NCI-H1092 treated with DMSO at 0.1 percent for 48 hours (cell line): ENCODE results near the gene TM4SF4.

Experiments
- DNase-seq: peaks from one replicate; lab custom pipeline; 2025; lab: John Stamatoyannopoulos, UW

The TM4SF4 gene

GRCh38 chr3:149481491-149481890 is 7.0 kb downstream of the TM4SF4 start:
- DNase-seq, result no peak

- DNase-seq, result no peak
These were observed 12.2 kb downstream of the TM4SF4 start for GRCh38 chr3:149486726-149487125.

- no peak for DNase-seq
These were observed 13.2 kb downstream of the TM4SF4 start for GRCh38 chr3:149487598-149488197.

DNA sequence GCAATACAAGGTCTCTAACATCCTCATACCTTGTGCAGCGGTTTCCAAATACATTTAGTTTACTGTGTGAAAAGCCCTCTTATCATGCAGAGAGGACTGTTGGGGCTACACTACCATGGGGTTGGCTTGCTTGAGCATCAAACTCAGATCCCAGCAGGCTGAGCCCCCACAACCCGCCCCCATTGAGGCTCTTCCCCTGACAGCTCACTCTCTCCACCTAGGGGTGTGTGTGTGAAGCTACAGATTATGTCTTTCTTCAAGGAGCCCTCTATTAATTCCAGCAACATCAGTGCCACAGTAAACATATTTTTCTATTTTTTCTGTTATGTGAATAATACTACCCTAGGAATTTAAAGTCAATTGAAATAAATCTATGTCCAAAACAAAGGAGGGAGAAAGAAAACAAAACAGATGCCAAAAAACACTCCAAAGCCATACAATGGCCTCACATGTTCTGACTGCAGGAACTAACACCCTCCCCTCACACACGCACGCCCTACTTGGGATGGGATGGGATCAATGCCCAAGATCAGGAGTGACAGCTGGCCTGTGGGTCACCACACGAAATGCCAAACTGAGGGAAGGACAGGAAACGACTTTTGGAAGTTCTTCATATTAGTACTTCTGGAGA is 14.7 kb downstream of the TM4SF4 start:
- DNase-seq, result peak; percentile 12

- DNase-seq, result no peak
These were observed 15.9 kb downstream of the TM4SF4 start for GRCh38 chr3:149490260-149490971.

- DNase-seq, result no peak
These were observed 19.0 kb downstream of the TM4SF4 start for GRCh38 chr3:149493315-149494021.

DNA sequence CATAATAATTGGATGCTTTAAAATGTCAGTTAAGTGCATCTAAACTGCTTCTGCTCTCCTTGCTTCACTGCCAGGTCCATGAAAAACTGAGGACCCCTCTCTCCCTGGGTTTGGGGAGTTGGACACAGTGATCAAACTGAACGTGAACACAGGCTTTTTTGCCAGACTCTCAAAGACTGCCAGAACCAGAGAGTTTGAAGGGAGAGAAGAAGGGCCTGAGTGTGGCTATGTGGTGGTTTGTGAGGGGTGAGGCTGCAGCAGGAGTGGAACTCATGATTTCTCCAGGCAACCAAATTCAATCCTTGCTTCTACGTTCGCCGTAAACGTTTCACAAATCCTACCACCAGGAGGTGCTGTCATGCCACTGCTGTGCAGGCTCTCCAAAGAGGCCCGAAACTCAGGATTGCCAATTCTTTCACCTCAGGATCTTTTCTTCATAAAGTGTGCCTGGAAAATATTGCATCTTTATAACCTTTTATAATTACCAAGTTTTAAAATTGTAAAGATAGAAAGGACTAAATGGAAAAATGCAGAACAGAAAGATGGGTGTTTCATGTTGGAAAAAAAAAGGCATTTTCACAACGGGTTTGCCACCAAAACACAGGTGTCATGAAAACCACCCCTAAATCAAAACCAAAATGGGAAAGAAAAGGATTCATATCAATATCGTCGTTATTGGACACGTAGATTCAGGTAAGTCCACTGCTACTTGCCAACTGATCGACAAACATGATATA is 19.7 kb downstream of the TM4SF4 start:
- DNase-seq, result peak; percentile 30

GRCh38 chr3:149494759-149495580 is 20.5 kb downstream of the TM4SF4 start:
- no peak for DNase-seq

DNA sequence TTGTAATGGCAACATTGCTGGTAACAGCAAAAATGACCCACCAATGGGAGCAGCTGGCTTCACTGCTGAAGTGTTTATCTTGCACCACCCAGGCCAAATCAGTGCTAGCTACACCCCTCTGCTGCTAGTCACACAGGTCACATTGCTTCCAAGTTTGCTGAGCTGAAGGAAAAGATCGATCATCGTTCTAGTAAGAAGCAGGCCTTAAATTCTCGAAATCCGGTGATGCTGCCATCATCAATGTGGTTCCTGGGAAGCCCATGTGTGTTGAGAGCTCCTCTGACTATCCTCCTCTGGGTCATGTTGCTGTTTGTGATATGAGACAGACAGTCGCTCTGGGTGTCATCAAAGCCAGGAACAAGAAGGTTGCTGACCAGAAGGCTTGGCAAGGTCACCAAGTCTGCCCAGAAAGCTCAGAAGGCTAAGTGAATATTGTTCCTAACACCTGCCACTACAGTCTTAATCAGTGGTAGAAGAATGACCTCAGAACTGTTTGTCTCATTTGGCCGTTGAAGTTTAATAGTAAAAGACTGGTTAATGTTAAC is 21.2 kb downstream of the TM4SF4 start:
- no peak for DNase-seq

GRCh38 chr3:149496891-149497290 is 22.4 kb downstream of the TM4SF4 start:
- no peak for DNase-seq

GRCh38 chr3:149497966-149498670 is 23.6 kb downstream of the TM4SF4 start:
- DNase-seq, result no peak

GRCh38 chr3:149501524-149501923 is 27.0 kb downstream of the TM4SF4 start:
- no peak for DNase-seq

- DNase-seq, result no peak
These were observed 27.9 kb downstream of the TM4SF4 start for GRCh38 chr3:149502438-149502837.

DNA sequence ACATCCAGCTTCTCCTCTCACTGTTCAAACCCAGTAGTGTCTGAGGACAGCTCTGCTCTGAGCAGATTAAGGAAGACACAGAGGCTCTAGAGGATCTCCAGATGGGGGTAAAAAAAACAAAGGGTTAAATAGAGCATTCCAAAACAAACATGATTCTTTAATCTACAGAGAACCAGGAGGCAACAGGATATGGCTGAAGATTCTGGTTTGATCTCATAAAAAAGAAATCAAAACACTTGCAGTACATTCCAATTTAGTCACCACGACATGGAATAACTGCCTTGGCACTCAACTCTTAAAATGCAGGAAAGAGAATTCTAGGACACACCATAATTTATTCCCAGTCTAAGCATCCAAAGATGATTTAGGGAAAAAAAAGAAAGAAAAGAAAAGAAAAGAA is 32.0 kb downstream of the TM4SF4 start:
- DNase-seq, result no peak

DNA sequence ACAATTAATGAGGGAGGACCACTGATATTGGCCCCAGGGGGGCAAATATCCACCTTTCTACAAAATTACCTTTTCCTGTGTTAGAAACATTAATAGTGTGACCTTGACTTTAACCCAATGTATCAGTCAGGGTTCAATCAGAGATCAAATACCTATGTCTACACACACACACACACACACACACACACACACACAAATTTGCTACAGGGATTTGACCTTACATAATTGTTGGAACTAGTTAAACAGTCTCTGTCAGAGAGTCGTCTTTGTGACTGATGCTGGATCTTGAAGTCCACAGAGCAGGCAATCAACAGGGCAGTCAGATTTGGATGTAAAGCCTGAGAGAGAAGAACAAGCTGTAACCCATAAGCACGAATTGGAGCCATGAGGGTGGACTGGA is 32.5 kb downstream of the TM4SF4 start:
- DNase-seq, result no peak

GRCh38 chr3:149507491-149508324 is 33.2 kb downstream of the TM4SF4 start:
- DNase-seq, result no peak

DNA sequence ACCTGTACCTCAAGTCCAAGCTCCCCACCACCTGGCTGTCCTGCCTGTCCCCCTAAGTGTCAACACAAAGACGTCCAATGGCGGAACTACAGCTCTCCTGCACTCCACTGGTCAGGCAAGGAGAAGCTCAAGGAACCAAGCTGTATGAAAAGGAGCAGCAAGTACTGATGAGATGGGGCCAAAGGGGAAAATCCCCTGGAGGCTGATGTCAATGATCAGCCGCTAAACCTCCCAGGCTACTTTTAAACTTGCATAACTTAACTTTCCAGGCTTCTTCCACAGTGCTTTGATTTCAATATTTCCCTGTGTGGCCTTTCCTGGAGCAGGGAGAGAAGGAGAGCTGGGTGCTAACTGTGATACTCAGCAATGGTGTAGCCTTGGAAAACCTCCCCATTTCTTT is 35.0 kb downstream of the TM4SF4 start:
- no peak for DNase-seq

DNA sequence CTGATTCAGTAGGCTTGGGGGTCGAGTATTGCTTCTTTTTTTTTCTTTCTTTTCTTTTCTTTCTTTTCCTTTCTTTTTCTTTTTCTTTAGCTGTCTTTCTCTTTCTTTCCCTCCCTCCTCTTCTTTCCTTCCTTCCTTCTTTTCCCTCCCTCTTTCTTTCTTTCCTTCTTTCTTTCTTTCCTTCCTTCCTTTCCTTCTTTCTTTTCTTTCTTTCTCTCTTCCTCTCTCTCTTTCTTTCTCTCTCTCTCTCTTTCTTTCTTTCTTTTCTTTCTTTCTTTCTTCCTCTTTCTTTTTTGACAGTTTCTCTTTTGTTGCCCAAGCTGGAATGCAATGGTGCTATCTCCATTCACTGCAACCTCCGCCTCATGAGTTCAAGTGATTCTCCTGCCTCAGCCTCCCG is 36.0 kb downstream of the TM4SF4 start:
- no peak for DNase-seq

DNA sequence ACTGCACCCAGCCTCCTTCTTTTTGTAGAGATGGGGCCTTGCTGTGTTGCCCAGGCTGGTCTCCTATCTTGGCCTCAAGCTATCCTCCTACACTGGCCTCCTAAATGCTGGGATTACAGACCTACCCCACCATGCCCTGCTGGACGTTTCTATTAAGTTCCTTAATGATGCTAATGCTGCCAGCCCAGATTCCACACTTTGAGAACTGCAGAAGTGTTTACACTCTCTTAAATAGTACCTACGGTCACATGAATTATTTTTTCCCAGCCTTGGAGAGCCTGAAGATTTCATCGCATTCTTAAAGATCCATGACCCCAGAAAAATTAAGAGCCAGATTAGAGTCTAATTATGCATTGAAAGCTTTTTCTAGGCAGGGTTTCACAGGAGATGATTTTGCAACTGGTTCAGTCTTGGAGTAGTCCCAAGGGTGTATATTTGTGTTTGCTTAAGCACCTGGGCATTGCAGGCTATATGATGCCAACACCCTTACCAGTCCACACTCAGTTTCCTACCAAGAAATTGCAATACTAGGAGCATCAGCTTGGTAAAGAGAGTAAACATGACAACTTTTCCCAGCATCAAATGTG is 36.6 kb downstream of the TM4SF4 start:
- no peak for DNase-seq
